ENCODE results near the gene SAMD5.

SAMD5 gene

GRCh38 chr6:147554281-147554680, 45.8 kb downstream of the SAMD5 start:
- H3K27ac ChIP-seq, result no peak overlapping the region
- TF ChIP-seq ZFX (IDR thresholded peaks at IDR 0.05; ENCODE audit: borderline replicate concordance) (no peak), CTCF (IDR thresholded peaks at IDR 0.05) (no peak)

DNA sequence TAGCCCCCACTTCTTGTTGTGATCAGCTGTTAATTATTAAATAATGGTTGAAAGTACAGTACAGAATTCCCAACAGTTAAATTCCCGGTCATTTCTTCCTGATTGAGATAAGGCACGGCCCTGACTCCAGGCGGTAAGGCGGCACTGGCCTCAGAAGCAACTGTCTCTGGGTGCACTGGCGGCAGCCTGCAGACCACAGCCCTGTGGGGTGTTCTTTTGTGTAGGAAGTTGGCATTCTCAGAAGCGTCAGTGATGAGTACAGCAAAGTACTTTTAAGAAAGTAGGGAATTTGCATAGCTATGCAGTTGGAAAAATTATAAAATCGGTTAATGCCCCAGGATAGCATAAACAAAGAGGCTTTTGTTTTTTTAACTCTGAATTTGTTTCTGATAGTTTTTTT, 50.5 kb downstream of the SAMD5 start:
- no peak for TF ChIP-seq ZFX (IDR thresholded peaks at IDR 0.05; ENCODE audit: borderline replicate concordance)

DNA sequence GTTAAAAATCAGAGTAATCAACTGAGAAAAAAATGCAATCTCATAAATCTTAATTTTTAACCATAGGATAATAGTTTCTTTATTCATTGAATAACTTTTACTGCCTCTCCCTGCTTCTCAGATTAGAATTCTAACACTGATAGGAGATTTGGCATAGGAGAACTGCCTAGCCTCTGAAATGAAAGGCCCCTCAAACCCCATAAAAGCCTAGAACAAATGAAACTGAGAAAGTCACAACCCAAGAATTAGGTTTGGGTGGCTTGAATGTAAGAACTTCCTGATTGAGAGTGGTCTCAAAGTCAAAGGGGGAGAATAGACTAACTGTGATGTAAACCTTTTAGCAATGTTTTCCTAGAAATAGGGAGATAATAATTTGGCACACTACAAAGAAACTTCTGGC, 52.2 kb downstream of the SAMD5 start:
- no peak overlapping the region for H3K27ac ChIP-seq
- no peak for TF ChIP-seq ZFX (IDR thresholded peaks at IDR 0.05; ENCODE audit: borderline replicate concordance)
- TF ChIP-seq CTCF (IDR thresholded peaks at IDR 0.05), result no peak

More for the DNA sequence above, 50.5 kb downstream of the SAMD5 start:
- no peak overlapping the region for H3K27ac ChIP-seq

DNA sequence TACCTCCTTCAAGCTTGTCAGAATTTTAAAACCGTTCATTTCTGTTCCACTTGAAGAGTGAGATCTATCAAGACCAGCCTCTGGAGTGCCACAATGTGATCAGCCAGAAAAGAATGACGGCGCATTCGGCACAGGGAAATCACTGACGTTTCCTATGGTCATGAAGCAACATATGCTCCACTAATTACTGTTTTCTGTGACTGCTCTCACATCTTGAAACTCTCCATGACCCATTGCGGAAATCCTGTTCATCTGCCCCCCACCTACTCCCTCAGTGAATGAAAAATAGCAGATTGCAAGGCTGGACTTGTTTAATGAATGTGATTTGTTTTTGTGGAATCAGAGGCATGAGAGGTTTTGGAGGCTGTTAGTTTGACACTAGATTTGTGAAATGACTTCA, 53.2 kb downstream of the SAMD5 start:
- no peak overlapping the region for H3K27ac ChIP-seq
- TF ChIP-seq CTCF (IDR thresholded peaks at IDR 0.05) (no peak), ZFX (IDR thresholded peaks at IDR 0.05; ENCODE audit: borderline replicate concordance) (no peak)

- no peak overlapping the region for H3K27ac ChIP-seq
- TF ChIP-seq CTCF (IDR thresholded peaks at IDR 0.05), result no peak
- no peak for TF ChIP-seq ZFX (IDR thresholded peaks at IDR 0.05; ENCODE audit: borderline replicate concordance)
These were observed 55.0 kb downstream of the SAMD5 start for GRCh38 chr6:147563472-147563871.

- H3K27ac ChIP-seq, result no peak overlapping the region
- TF ChIP-seq ZFX (IDR thresholded peaks at IDR 0.05; ENCODE audit: borderline replicate concordance) (no peak), CTCF (IDR thresholded peaks at IDR 0.05) (no peak)
These were observed 56.1 kb downstream of the SAMD5 start for GRCh38 chr6:147564556-147564955.

- no peak for TF ChIP-seq CTCF (IDR thresholded peaks at IDR 0.05)
- no peak for TF ChIP-seq ZFX (IDR thresholded peaks at IDR 0.05; ENCODE audit: borderline replicate concordance)
- no peak overlapping the region for H3K27ac ChIP-seq
These were observed 57.9 kb downstream of the SAMD5 start for GRCh38 chr6:147566244-147566898.
